ENCODE data around the gene SAMD13.

DNA sequence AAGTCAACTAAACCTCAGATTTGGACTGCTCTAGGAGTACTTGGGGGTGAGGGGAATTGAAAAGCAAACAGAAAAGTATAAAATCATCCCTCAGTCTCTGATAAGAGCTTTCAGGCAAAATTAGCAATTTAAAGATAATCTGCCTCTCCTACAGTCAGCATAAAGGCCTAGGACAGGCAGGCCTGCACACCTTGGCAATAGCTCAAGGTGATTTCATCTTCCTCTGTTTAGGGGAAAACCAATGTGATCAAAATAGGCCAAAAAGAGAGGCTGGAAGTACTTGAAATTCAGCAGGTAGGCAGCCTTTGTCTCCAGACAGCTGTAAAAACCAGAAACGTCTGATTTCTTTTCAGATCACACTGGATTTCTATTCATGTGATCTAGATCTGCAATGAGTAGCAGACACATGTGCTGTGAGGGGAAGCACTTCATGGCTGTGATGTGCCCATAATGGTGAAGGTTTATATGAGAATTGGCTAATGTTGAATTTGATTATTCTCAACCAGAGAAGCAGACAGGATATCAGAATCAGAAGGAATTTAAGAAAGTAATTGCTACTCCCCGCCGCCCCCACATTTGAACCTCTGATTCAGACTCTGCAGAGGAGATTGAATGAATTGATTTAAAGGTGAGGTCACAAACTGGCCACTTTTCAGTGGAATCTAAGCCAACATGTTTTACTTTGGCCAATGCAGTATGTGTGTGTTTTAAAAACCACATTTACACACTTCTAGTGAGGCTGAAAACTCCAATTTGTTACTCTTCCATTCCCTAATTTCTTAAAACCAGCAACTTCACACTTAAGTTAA, 51.0 kb downstream of the SAMD13 start:
- TF ChIP-seq, protein P1, sequence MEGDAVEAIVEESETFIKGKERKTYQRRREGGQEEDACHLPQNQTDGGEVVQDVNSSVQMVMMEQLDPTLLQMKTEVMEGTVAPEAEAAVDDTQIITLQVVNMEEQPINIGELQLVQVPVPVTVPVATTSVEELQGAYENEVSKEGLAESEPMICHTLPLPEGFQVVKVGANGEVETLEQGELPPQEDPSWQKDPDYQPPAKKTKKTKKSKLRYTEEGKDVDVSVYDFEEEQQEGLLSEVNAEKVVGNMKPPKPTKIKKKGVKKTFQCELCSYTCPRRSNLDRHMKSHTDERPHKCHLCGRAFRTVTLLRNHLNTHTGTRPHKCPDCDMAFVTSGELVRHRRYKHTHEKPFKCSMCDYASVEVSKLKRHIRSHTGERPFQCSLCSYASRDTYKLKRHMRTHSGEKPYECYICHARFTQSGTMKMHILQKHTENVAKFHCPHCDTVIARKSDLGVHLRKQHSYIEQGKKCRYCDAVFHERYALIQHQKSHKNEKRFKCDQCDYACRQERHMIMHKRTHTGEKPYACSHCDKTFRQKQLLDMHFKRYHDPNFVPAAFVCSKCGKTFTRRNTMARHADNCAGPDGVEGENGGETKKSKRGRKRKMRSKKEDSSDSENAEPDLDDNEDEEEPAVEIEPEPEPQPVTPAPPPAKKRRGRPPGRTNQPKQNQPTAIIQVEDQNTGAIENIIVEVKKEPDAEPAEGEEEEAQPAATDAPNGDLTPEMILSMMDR (IDR thresholded peaks at IDR 0.05; ENCODE audit: low read depth, low read length, missing input control) = no peak
- no peak for TF ChIP-seq GABPA (IDR thresholded peaks at IDR 0.05 in 1 of 2, conservative IDR thresholded peaks at IDR 0.05 in 1 of 2)
- TF ChIP-seq, protein P2, sequence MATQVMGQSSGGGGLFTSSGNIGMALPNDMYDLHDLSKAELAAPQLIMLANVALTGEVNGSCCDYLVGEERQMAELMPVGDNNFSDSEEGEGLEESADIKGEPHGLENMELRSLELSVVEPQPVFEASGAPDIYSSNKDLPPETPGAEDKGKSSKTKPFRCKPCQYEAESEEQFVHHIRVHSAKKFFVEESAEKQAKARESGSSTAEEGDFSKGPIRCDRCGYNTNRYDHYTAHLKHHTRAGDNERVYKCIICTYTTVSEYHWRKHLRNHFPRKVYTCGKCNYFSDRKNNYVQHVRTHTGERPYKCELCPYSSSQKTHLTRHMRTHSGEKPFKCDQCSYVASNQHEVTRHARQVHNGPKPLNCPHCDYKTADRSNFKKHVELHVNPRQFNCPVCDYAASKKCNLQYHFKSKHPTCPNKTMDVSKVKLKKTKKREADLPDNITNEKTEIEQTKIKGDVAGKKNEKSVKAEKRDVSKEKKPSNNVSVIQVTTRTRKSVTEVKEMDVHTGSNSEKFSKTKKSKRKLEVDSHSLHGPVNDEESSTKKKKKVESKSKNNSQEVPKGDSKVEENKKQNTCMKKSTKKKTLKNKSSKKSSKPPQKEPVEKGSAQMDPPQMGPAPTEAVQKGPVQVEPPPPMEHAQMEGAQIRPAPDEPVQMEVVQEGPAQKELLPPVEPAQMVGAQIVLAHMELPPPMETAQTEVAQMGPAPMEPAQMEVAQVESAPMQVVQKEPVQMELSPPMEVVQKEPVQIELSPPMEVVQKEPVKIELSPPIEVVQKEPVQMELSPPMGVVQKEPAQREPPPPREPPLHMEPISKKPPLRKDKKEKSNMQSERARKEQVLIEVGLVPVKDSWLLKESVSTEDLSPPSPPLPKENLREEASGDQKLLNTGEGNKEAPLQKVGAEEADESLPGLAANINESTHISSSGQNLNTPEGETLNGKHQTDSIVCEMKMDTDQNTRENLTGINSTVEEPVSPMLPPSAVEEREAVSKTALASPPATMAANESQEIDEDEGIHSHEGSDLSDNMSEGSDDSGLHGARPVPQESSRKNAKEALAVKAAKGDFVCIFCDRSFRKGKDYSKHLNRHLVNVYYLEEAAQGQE (IDR thresholded peaks at IDR 0.05) = no peak
- TF ChIP-seq, protein P3, sequence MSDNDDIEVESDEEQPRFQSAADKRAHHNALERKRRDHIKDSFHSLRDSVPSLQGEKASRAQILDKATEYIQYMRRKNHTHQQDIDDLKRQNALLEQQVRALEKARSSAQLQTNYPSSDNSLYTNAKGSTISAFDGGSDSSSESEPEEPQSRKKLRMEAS (IDR thresholded peaks at IDR 0.05) = no peak
- TF ChIP-seq TAF1 (conservative IDR thresholded peaks at IDR 0.05) = no peak
- TF ChIP-seq, protein P4, sequence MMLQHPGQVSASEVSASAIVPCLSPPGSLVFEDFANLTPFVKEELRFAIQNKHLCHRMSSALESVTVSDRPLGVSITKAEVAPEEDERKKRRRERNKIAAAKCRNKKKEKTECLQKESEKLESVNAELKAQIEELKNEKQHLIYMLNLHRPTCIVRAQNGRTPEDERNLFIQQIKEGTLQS (IDR thresholded peaks at IDR 0.05) = no peak
- TF ChIP-seq JUND (IDR thresholded peaks at IDR 0.05) = no peak
- TF ChIP-seq SP1 (IDR thresholded peaks at IDR 0.05) = no peak
- no peak for TF ChIP-seq RAD21 (IDR thresholded peaks at IDR 0.05)
- no peak for TF ChIP-seq YY1 (IDR thresholded peaks at IDR 0.05)
- TF ChIP-seq, protein P5, sequence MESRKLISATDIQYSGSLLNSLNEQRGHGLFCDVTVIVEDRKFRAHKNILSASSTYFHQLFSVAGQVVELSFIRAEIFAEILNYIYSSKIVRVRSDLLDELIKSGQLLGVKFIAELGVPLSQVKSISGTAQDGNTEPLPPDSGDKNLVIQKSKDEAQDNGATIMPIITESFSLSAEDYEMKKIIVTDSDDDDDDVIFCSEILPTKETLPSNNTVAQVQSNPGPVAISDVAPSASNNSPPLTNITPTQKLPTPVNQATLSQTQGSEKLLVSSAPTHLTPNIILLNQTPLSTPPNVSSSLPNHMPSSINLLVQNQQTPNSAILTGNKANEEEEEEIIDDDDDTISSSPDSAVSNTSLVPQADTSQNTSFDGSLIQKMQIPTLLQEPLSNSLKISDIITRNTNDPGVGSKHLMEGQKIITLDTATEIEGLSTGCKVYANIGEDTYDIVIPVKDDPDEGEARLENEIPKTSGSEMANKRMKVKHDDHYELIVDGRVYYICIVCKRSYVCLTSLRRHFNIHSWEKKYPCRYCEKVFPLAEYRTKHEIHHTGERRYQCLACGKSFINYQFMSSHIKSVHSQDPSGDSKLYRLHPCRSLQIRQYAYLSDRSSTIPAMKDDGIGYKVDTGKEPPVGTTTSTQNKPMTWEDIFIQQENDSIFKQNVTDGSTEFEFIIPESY (IDR thresholded peaks at IDR 0.05) = no peak
- no peak for TF ChIP-seq HNF4A (conservative IDR thresholded peaks at IDR 0.05)
- TF ChIP-seq FOXA1 (IDR thresholded peaks at IDR 0.05) = no peak
- no peak for TF ChIP-seq HNF4G (IDR thresholded peaks at IDR 0.05)
